Activated CD4-positive, alpha-beta T cell treated with anti-CD3 and anti-CD28 coated beads, Interleukin-2, amount 10 ng/mL, durations not matched to agents 7 days and 5 days (primary cell): ENCODE results near the gene GAB1. TPM values are rescaled to one million over a fixed set of nuclear protein-coding genes. Genes with fewer than 3 reads are reported as not detected.

Source experiments
- CTCF ChIA-PET: fragments of 350-600 bp; sonication (Branson Sonifier 250); formaldehyde crosslinking; loops from one replicate; lab custom pipeline; 2021; ENCODE audit warnings: antibody characterized with exemption; lab: Charles Lee
- POLR2A ChIA-PET: fragments of 350-600 bp; sonication (Branson Sonifier 250); formaldehyde crosslinking; loops from one replicate; lab custom pipeline; 2021; ENCODE audit warnings: antibody characterized with exemption; lab: Charles Lee
- DNase-seq: peaks from one replicate; pipeline ENCODE4 v3.0.0-alpha.2; 2020
- H3K27ac Mint-ChIP-seq: one replicate; pipeline ENCODE4 v1.8.0; 2021; ENCODE audit warnings: mild to moderate bottlenecking, moderate library complexity, mixed read lengths
- H3K27me3 Mint-ChIP-seq: one replicate; pipeline ENCODE4 v1.8.0; 2021; ENCODE audit warnings: mixed read lengths
- H3K36me3 Mint-ChIP-seq: one replicate; pipeline ENCODE4 v1.8.0; 2021; ENCODE audit warnings: low read depth, mixed read lengths
- H3K4me1 Mint-ChIP-seq: one replicate; pipeline ENCODE4 v1.8.0; 2021; ENCODE audit warnings: mixed read lengths
- H3K4me3 Mint-ChIP-seq: one replicate; pipeline ENCODE4 v1.8.0; 2021; ENCODE audit warnings: mild to moderate bottlenecking, moderate library complexity, mixed read lengths
- H3K9me3 Mint-ChIP-seq: one replicate; pipeline ENCODE4 v1.8.0; 2021; ENCODE audit warnings: mixed read lengths
- total RNA-seq, 2 experiments: library from RNA; stranded (reverse); gene quantifications; one replicate each; pipeline ENCODE4 v1.2.3, GENCODE V29; 2021

The GAB1 gene
- total RNA-seq, 2 experiments from 2014 or later = 0.60 to 0.75 TPM

DNA sequence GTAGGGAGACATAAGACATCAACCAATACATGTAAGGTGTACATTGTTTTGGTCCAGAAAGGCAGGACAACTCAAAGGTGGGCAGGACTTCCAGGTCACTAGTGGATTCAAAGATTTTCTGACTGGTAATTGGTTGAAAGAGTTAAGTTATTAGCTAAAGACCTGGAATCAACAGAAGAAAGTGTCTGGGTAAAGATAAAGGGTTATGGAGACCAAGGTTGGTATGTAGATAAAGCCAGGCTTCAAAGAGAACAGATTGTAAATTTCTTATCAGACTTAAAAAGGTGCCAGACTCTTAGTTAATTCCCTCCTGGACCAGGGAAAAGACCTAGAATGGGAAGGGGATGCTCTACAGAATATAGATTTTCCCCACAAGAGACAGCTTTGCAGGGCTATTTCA, 28.3 kb upstream of the GAB1 start:
- H3K9me3 Mint-ChIP-seq = no peaks in the 10 kb centered on the region
- CTCF ChIA-PET = no interaction called here

GRCh38 chr4:143311924-143312323, 24.8 kb upstream of the GAB1 start:
- H3K27me3 Mint-ChIP-seq = peaks cover 2% of the 10 kb centered on the region
- H3K27ac Mint-ChIP-seq = no peak overlapping the region
- no peaks in the 10 kb centered on the region for H3K4me1 Mint-ChIP-seq
- no peak overlapping the region for H3K4me3 Mint-ChIP-seq
- POLR2A ChIA-PET = no interaction called here
- no peaks in the 10 kb centered on the region for H3K36me3 Mint-ChIP-seq
- DNase-seq = no peak
- CTCF ChIA-PET = no interaction called here
- H3K9me3 Mint-ChIP-seq = no peaks in the 10 kb centered on the region

More for the DNA sequence above, 28.3 kb upstream of the GAB1 start:
- H3K36me3 Mint-ChIP-seq = no peaks in the 10 kb centered on the region
- DNase-seq = no peak
- H3K4me3 Mint-ChIP-seq = no peak overlapping the region
- POLR2A ChIA-PET = no interaction called here
- no peak overlapping the region for H3K27ac Mint-ChIP-seq
- H3K4me1 Mint-ChIP-seq = no peaks in the 10 kb centered on the region
- H3K27me3 Mint-ChIP-seq = no peaks in the 10 kb centered on the region

- CTCF ChIA-PET = no interaction called here
Observed at GRCh38 chr4:143313521-143313920, 23.2 kb upstream of the GAB1 start.

GRCh38 chr4:143313996-143314395, 22.7 kb upstream of the GAB1 start:
- Mint-ChIP-seq H3K4me1 (no peaks in the 10 kb centered on the region), H3K4me3 (no peak overlapping the region), H3K27ac (no peak overlapping the region), H3K27me3 (peaks cover 3% of the 10 kb centered on the region), H3K36me3 (no peaks in the 10 kb centered on the region), H3K9me3 (no peaks in the 10 kb centered on the region)
- DNase-seq = no peak
- CTCF ChIA-PET = no interaction called here
- POLR2A ChIA-PET = no interaction called here

More at GRCh38 chr4:143313521-143313920, 23.2 kb upstream of the GAB1 start:
- Mint-ChIP-seq H3K4me1 (no peaks in the 10 kb centered on the region), H3K9me3 (no peaks in the 10 kb centered on the region), H3K4me3 (no peak overlapping the region), H3K27me3 (peaks cover 2% of the 10 kb centered on the region), H3K27ac (no peak overlapping the region), H3K36me3 (no peaks in the 10 kb centered on the region)
- DNase-seq = no peak
- POLR2A ChIA-PET = no interaction called here

DNA sequence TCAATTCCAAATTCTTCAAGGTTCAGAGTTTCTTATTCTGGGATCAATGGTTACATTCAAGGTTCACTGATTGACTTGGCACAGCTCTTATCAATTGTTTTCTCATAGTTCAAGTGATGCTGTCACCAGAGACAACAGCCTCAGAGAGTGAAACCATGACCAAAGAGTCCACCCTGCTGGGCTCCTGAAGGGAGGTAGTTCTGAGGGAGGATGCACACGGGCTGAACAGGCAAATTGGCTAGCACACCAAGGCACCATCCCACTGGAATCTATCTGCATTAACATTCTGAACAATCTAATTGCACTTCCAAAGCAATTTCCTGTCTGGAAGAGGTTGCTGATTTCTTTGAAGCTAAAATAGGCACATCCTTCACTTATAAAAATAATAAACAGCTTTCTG, 16.6 kb upstream of the GAB1 start:
- Mint-ChIP-seq H3K27me3 (peaks cover 12% of the 10 kb centered on the region), H3K27ac (no peak overlapping the region), H3K9me3 (no peaks in the 10 kb centered on the region), H3K36me3 (no peaks in the 10 kb centered on the region), H3K4me1 (no peaks in the 10 kb centered on the region), H3K4me3 (no peak overlapping the region)
- ChIA-PET CTCF (no interaction called here), POLR2A (no interaction called here)
- no peak for DNase-seq

DNA sequence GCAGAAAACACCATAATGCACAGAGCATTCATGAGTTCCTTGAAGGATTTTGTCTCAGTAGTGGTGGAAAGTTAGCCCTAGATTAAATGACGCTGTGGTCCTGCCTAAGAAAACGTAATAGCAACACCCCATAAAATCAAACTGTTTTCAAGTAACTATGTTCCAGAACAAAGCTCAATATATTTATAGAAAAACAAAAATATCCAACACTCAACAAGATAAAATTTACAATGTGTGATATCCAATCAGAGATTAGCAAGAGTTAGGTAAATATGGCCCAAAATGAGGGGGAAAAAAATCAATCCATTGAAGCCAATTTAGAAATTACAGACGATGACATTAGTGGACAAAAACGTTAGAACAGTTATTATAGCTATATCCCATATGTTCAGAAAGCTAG, 9.9 kb upstream of the GAB1 start:
- DNase-seq = no peak
- Mint-ChIP-seq H3K4me3 (no peak overlapping the region), H3K9me3 (peaks cover 4% of the 10 kb centered on the region), H3K27ac (no peak overlapping the region), H3K36me3 (no peaks in the 10 kb centered on the region), H3K4me1 (no peaks in the 10 kb centered on the region), H3K27me3 (peaks cover 8% of the 10 kb centered on the region)
- CTCF ChIA-PET = no interaction called here
- POLR2A ChIA-PET = no interaction called here

DNA sequence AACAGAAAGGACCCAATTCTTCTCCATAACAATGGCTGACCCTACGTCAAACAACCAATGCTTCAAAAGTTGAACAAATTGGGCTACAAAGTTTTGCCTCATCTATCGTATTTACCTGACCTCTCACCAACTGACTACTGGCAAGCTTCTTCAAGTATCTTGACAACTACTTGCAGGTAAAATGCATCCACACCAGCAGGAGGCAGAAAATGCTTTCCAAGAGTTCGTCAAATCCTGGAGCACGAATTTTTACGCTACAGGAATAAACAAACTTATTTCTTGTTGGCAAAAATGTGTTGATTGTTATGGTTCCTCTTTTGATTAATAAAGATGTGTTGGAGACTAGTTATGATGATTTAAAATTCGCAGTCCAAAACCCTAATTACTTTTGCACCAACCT, 6.7 kb upstream of the GAB1 start:
- CTCF ChIA-PET = no interaction called here

GRCh38 chr4:143335979-143336780, 496 bp upstream of the GAB1 start:
- POLR2A ChIA-PET = interaction anchor here (0.6 kb wide), 1 partner anchor 40 kb away, joined by 5 read pairs; no protein-coding TSS in a partner anchor
- H3K4me1 Mint-ChIP-seq = peaks cover 11% of the 10 kb centered on the region
- peak; percentile 9 for DNase-seq
- H3K9me3 Mint-ChIP-seq = no peaks in the 10 kb centered on the region
- CTCF ChIA-PET = interaction anchor here (0.6 to 0.7 kb wide), 2 partner anchors 18 to 692 kb away, joined by 3 read pairs; no protein-coding TSS in a partner anchor
- H3K27ac Mint-ChIP-seq = no peak overlapping the region
- peaks cover 59% of the 10 kb centered on the region for H3K27me3 Mint-ChIP-seq
- H3K4me3 Mint-ChIP-seq = peak overlapping the region; percentile 83
- H3K36me3 Mint-ChIP-seq = no peaks in the 10 kb centered on the region

More for the DNA sequence above, 6.7 kb upstream of the GAB1 start:
- POLR2A ChIA-PET = no interaction called here
- no peak for DNase-seq
- Mint-ChIP-seq H3K27ac (no peak overlapping the region), H3K4me1 (no peaks in the 10 kb centered on the region), H3K27me3 (peaks cover 21% of the 10 kb centered on the region), H3K9me3 (peaks cover 4% of the 10 kb centered on the region), H3K36me3 (no peaks in the 10 kb centered on the region), H3K4me3 (no peak overlapping the region)

DNA sequence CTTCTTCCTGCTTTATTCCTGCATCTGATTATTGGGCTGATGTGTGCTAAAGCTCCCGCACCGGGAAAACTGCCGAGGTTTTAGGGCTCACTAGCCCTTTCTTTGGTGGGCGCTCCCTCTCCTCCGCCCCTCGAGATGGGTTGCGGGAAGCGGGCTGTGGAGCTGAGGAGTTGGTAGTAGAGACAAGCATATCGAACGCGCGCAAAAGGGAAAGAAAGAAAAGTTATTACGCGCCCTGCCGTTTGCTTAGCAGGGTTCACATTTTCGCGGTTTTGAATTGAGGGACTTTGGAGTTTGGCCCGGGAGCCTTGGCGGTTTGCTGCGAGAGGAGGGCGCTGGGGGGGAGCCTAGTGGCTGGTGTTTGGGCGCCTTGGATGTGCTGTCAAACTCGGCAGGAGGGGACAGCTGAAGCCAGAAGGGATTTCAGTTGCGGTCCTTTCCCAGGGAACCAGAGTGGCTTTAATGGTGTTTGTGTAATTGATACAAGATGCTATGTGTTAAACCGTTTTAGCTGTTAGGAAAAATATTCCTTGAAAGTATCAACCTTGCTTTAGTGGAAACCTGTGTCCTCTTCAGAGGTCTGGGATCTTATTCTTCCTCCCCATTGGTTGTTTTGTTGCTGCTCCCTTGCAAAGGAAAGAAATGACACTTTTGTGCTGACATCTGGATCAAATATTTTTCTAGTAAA, 1.1 kb downstream of the GAB1 start:
- Mint-ChIP-seq H3K27ac (no peak overlapping the region), H3K36me3 (no peaks in the 10 kb centered on the region), H3K4me3 (peak overlapping the region; percentile 83), H3K9me3 (no peaks in the 10 kb centered on the region), H3K27me3 (peaks cover 54% of the 10 kb centered on the region), H3K4me1 (peaks cover 11% of the 10 kb centered on the region)
- no peak for DNase-seq
- POLR2A ChIA-PET = no interaction called here
- CTCF ChIA-PET = interaction anchor here (1.0 kb wide), 1 partner anchor 13 kb away, joined by 3 read pairs; no protein-coding TSS in a partner anchor

GRCh38 chr4:143338313-143338712, 1.6 kb downstream of the GAB1 start:
- Mint-ChIP-seq H3K4me1 (peaks cover 11% of the 10 kb centered on the region), H3K36me3 (no peaks in the 10 kb centered on the region), H3K27ac (no peak overlapping the region), H3K27me3 (peaks cover 56% of the 10 kb centered on the region), H3K4me3 (peak overlapping the region; percentile 21), H3K9me3 (no peaks in the 10 kb centered on the region)
- ChIA-PET CTCF (no interaction called here), POLR2A (no interaction called here)
- no peak for DNase-seq

DNA sequence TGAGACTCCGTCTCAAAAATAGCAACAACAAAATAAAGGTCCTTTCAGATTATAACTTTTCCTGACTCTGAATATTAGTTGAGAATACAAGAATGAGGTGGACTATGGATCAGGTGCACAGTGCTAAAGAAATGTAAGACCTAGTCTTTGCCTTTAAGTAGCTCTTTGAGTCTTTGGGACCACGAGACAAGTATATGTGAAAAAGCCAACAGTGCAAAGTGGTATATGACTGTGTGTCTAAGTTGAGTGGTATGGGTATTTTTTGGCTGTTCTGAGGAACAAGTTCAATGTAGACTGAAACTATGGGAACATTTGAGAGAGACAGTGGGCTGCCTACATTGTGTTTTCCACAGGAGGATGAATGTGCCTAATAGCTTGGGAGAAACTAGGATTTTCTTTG, 2.8 kb downstream of the GAB1 start:
- Mint-ChIP-seq H3K4me1 (peaks cover 11% of the 10 kb centered on the region), H3K9me3 (no peaks in the 10 kb centered on the region), H3K4me3 (no peak overlapping the region), H3K36me3 (no peaks in the 10 kb centered on the region), H3K27me3 (peaks cover 55% of the 10 kb centered on the region), H3K27ac (no peak overlapping the region)
- ChIA-PET CTCF (no interaction called here), POLR2A (no interaction called here)
- no peak for DNase-seq

DNA sequence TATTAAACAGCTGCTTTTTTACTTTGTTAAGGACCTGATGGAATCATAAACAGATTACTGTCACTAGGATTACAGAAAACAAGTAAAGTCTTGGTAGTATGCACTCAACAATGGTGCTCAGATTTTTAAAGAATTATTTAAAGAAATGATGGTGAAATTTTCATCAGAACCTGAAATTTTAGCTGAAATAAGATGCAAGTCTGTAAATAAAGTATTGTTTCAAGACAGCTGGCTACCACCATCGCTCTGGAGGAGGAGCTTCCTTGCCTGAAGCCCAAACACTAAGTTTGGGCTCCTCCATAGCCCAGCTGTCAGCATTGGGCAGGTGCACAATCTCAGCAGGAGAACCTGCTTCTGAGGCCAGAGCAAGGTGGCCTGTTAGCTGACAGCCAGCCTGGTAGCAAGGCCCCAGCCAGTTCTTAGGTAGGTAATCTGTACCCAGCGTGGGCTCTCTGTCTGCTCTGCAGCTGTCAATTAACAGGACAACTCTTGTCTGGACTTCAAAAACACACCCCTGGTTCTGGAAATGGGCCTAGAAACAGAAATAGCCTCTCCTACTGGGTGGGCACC, 4.6 kb downstream of the GAB1 start:
- Mint-ChIP-seq H3K4me3 (no peak overlapping the region), H3K27ac (no peak overlapping the region), H3K4me1 (peaks cover 5% of the 10 kb centered on the region), H3K36me3 (no peaks in the 10 kb centered on the region), H3K27me3 (peaks cover 51% of the 10 kb centered on the region), H3K9me3 (no peaks in the 10 kb centered on the region)
- DNase-seq = no peak
- CTCF ChIA-PET = interaction anchor here (1.1 kb wide), 1 partner anchor 13 kb away, joined by 3 read pairs; no protein-coding TSS in a partner anchor
- POLR2A ChIA-PET = no interaction called here

DNA sequence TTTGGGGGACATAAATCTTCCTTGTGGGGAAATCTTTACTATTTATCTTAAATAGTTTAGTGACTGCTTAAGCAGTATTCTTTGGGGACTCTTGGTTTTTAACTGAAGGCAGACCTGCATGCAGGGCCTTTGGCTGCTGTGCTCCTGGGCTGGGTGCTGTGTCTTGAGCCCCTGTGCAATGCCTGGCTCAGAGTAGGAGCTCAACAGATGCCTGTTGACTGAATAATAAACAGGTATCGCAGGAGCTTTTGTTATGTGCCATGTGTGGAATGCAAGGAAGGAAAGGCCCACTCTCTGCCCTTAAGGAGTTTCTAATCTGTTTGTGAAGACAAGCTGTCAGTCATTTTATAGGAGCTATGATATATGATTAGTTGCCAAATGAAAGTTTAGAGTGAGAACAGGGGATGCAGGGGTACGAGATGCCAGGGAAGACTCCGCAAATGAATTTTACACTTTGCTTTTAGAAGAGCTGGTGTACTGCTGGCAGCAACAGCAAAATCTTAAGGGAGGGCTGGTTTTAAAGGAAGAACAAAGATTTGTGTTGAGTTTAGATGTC, 6.7 kb downstream of the GAB1 start:
- no peaks in the 10 kb centered on the region for H3K4me1 Mint-ChIP-seq

More for the DNA sequence above, 6.7 kb downstream of the GAB1 start:
- DNase-seq = no peak
- Mint-ChIP-seq H3K27ac (no peak overlapping the region), H3K9me3 (no peaks in the 10 kb centered on the region), H3K36me3 (no peaks in the 10 kb centered on the region), H3K27me3 (peaks cover 44% of the 10 kb centered on the region), H3K4me3 (no peak overlapping the region)
- POLR2A ChIA-PET = no interaction called here
- CTCF ChIA-PET = interaction anchor here (1.0 kb wide), 1 partner anchor 120 kb away, joined by 3 read pairs; no protein-coding TSS in a partner anchor
